Endothelial cell of umbilical vein (primary cell): ENCODE measurements around the gene SLC29A3.

Source experiments
- EZH2 ChIP-seq: IDR thresholded peaks from 2 replicates; pipeline ENCODE4 v1.6.1; 2012; ENCODE audit warnings: borderline replicate concordance, low read depth, mild to moderate bottlenecking, moderate library complexity, low read length, inconsistent platforms; ENCODE audit not compliant: severe bottlenecking
- FOS ChIP-seq: IDR thresholded peaks from 2 replicates; pipeline ENCODE4 v1.6.1; 2011; ENCODE audit warnings: mild to moderate bottlenecking, low read length, moderate library complexity, borderline replicate concordance; ENCODE audit not compliant: insufficient read depth
- JUN ChIP-seq: IDR thresholded peaks from 2 replicates; pipeline ENCODE4 v1.6.1; 2011; ENCODE audit warnings: borderline replicate concordance, low read depth; ENCODE audit not compliant: insufficient read length, insufficient read depth
- MYC ChIP-seq: IDR thresholded peaks from one replicate; pipeline ENCODE4 v1.6.1; 2011; ENCODE audit warnings: mild to moderate bottlenecking, low read depth, low read length
- POLR2A ChIP-seq: IDR thresholded peaks from 2 replicates; pipeline ENCODE4 v1.6.1; 2012; ENCODE audit warnings: low read depth, mild to moderate bottlenecking, control low read depth, low read length
- POLR2AphosphoS5 ChIP-seq: IDR thresholded peaks from 2 replicates; pipeline ENCODE4 v1.6.1; 2012; ENCODE audit warnings: low read depth, mild to moderate bottlenecking, control low read depth, low read length, moderate library complexity; ENCODE audit not compliant: insufficient read depth
- TF ChIP-seq, protein P1 (sequence below), 2 donors: IDR thresholded peaks; 1 replicate in 1 of 2; 2 replicates in 1 of 2; pipeline ENCODE4 v1.5.1; 2011; ENCODE audit warnings: low read length in 2 of 2, mild to moderate bottlenecking in 2 of 2, moderate library complexity in 2 of 2, control low read depth in 1 of 2, inconsistent platforms in 1 of 2, low read depth in 1 of 2; ENCODE audit not compliant: insufficient read depth in 1 of 2; ENCODE audit errors: extremely low read depth in 1 of 2
- TF ChIP-seq, protein P2 (sequence below): IDR thresholded peaks from 2 replicates; pipeline ENCODE4 v1.6.1; 2011; ENCODE audit not compliant: insufficient read depth, insufficient read length

DNA sequence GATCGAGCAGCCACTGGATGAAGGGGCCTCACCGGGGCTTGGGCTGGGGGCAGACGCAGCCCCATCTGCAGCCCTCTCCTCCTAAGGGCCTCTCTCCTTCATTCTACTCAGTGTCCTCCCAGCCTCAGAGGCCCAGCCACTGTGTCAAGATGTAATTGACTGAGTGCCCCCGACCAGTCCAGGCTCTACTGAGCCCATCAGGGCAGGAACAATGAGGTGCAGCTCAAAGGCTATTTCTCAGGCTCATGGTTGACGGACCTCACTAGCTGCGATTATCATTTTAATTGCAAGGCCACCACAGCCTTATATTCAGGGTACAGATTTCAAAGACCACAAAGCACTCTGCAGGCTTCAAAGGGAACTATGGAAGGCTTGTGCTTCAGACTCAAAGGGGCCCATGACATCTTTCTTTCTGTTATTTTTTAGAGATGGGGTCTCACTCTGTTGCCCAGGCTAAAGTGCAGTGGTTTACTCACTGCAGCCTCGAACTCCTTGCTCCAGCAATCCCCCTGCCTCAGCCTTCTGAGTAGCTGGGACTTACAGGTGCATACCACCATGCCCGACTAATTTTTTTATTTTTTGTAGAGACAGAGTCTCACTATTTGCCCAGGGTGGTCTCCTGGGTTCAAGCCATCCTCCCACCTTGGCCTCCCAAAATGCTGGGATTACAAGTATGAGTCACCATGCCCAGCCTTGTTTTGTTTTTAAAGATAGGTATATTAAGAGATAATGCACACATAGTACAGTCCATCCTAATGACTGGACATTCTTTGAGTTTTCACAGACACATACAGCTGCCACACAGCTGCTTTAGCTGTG, 23.7 kb downstream of the SLC29A3 start:
- TF ChIP-seq, protein P1, sequence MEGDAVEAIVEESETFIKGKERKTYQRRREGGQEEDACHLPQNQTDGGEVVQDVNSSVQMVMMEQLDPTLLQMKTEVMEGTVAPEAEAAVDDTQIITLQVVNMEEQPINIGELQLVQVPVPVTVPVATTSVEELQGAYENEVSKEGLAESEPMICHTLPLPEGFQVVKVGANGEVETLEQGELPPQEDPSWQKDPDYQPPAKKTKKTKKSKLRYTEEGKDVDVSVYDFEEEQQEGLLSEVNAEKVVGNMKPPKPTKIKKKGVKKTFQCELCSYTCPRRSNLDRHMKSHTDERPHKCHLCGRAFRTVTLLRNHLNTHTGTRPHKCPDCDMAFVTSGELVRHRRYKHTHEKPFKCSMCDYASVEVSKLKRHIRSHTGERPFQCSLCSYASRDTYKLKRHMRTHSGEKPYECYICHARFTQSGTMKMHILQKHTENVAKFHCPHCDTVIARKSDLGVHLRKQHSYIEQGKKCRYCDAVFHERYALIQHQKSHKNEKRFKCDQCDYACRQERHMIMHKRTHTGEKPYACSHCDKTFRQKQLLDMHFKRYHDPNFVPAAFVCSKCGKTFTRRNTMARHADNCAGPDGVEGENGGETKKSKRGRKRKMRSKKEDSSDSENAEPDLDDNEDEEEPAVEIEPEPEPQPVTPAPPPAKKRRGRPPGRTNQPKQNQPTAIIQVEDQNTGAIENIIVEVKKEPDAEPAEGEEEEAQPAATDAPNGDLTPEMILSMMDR (IDR thresholded peaks at IDR 0.05; ENCODE audit: extremely low read depth in 1 of 2, insufficient read depth in 1 of 2, low read depth in 1 of 2, low read length in 2 of 2): no peak
- TF ChIP-seq POLR2A (no peak), EZH2 (no peak), FOS (no peak), JUN (no peak), MYC (no peak), POLR2AphosphoS5 (no peak)
- TF ChIP-seq, protein P2, sequence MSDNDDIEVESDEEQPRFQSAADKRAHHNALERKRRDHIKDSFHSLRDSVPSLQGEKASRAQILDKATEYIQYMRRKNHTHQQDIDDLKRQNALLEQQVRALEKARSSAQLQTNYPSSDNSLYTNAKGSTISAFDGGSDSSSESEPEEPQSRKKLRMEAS: no peak
